ENCODE measurements around the gene PTPRE.

Gene PTPRE

GRCh38 chr10:128069351-128070051, 162.6 kb downstream of the PTPRE start:
- TF ChIP-seq CTCF (IDR thresholded peaks at IDR 0.05; ENCODE audit: low read depth, low read length, missing control alignments) = peak; percentile 81
- H3K27ac ChIP-seq = no peak overlapping the region
- in situ Hi-C loops (cut with HindIII; ENCODE audit: low pct_ligation_motif_present, low sequenced_read_pairs) = no loop called here

DNA sequence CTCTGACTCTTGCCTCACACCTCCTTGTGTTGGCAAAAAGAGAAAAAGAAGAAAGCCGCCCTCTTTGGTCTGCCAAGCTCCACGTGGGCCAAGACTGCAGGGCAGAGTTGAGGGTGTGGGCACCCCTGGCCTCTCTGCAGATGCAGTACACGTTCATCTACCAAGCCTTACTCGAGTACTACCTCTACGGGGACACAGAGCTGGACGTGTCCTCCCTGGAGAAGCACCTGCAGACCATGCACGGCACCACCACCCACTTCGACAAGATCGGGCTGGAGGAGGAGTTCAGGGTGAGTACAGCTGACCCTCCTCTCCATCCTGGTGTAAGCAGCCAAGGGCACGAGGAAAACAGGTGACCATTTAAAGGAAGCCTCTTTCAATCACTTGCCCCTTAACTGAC, 163.3 kb downstream of the PTPRE start:
- peaks cover 41% of the 10 kb centered on the region for H3K36me3 ChIP-seq (replicated peaks)
- TF ChIP-seq CTCF (IDR thresholded peaks at IDR 0.05; ENCODE audit: low read depth, low read length, missing control alignments) = no peak
- no peak overlapping the region for H3K27ac ChIP-seq
- in situ Hi-C loops (cut with HindIII; ENCODE audit: low pct_ligation_motif_present, low sequenced_read_pairs) = no loop called here
- H3K4me3 ChIP-seq (ENCODE audit: low read depth, low read length) = no peak overlapping the region
- H3K27me3 ChIP-seq (replicated peaks) = no peaks in the 10 kb centered on the region
- DNase-seq = no peak

More at GRCh38 chr10:128069351-128070051, 162.6 kb downstream of the PTPRE start:
- DNase-seq = peak; percentile 38
- H3K36me3 ChIP-seq (replicated peaks) = peaks cover 41% of the 10 kb centered on the region
- no peaks in the 10 kb centered on the region for H3K27me3 ChIP-seq (replicated peaks)
- no peak overlapping the region for H3K4me3 ChIP-seq (ENCODE audit: low read depth, low read length)

GRCh38 chr10:128070721-128071416, 164.0 kb downstream of the PTPRE start:
- H3K36me3 ChIP-seq (replicated peaks) = peaks cover 37% of the 10 kb centered on the region
- H3K27me3 ChIP-seq (replicated peaks) = no peaks in the 10 kb centered on the region
- DNase-seq = no peak
- no peak for TF ChIP-seq CTCF (IDR thresholded peaks at IDR 0.05; ENCODE audit: low read depth, low read length, missing control alignments)
- H3K27ac ChIP-seq = no peak overlapping the region
- in situ Hi-C loops (cut with HindIII; ENCODE audit: low pct_ligation_motif_present, low sequenced_read_pairs) = no loop called here
- no peak overlapping the region for H3K4me3 ChIP-seq (ENCODE audit: low read depth, low read length)

DNA sequence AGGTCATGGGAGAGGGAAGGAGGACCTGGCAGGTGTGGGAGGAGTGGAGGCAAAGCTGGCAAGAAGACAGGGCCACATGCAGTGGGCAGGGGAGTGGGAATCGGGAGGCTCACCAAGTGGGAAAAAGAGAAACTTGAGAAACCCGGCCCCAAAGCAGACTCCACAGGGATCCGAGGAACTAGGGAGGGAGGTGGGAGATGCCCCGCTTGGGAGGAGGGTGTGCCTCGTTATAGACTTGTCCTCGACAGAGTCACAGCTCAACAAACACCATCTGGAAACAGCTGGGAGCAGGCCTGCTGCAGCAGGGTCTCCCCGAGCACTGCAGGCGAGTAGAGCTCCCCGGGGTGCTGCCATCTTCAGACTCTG, 164.5 kb downstream of the PTPRE start:
- no peak for TF ChIP-seq CTCF (IDR thresholded peaks at IDR 0.05; ENCODE audit: low read depth, low read length, missing control alignments)
- no peaks in the 10 kb centered on the region for H3K27me3 ChIP-seq (replicated peaks)
- H3K27ac ChIP-seq = no peak overlapping the region
- in situ Hi-C loops (cut with HindIII; ENCODE audit: low pct_ligation_motif_present, low sequenced_read_pairs) = no loop called here
- H3K4me3 ChIP-seq (ENCODE audit: low read depth, low read length) = no peak overlapping the region
- no peak for DNase-seq
- H3K36me3 ChIP-seq (replicated peaks) = peaks cover 35% of the 10 kb centered on the region

DNA sequence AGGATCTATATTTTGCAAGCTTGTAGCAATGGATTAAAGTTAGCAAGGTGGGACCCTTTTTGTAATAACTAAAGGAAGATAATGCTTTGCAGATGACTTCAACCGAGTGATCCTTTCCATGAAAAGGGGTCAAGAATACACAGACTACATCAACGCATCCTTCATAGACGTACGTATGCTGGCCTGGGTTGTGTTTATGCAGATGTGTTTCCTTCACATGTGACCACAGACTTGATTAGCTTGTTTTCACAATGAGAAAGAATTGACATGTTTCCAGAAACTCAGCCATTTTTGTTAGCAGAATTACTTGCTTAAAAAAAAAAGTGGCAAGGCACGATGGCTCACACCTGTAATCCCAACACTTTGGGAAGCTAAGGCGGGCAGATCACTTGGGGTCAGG, 165.1 kb downstream of the PTPRE start:
- DNase-seq = no peak
- Histone ChIP-seq H3K36me3 (replicated peaks) (peaks cover 36% of the 10 kb centered on the region), H3K27me3 (replicated peaks) (no peaks in the 10 kb centered on the region), H3K4me3 (ENCODE audit: low read depth, low read length) (no peak overlapping the region), H3K27ac (no peak overlapping the region)
- in situ Hi-C loops (cut with HindIII; ENCODE audit: low pct_ligation_motif_present, low sequenced_read_pairs) = no loop called here
- no peak for TF ChIP-seq CTCF (IDR thresholded peaks at IDR 0.05; ENCODE audit: low read depth, low read length, missing control alignments)

Measured in brain microvascular endothelial cell (primary cell).